Measurements from ENCODE around the gene L3MBTL1. TPM values are rescaled to one million over a fixed set of nuclear protein-coding genes. Genes with fewer than 3 reads are reported as not detected.
"Not testable (repeated sequence)": the region's sequence is repeated elsewhere in the genome, so short reads cannot be mapped to it uniquely, and the experiment has no call there.

The L3MBTL1 gene
- polyA plus RNA-seq (ENCODE audit: insufficient read length): 9.9 TPM

GRCh38 chr20:43507150-43508080, at the start of gene L3MBTL1:
L3MBTL1 (plus strand) TSS chr20:43507697; CDS start chr20:43513504, 5,807 bp downstream.
- peak; percentile 30 for DNase-seq

GRCh38 chr20:43458422-43458924, 49.0 kb upstream of the L3MBTL1 start:
- DNase-seq: no peak

GRCh38 chr20:43459022-43459942, 48.2 kb upstream of the L3MBTL1 start:
- DNase-seq: no peak

- no peak for DNase-seq
Measured at GRCh38 chr20:43460172-43460829, 47.2 kb upstream of the L3MBTL1 start.

- DNase-seq: no peak
Measured at GRCh38 chr20:43460830-43461200, 46.7 kb upstream of the L3MBTL1 start.

- DNase-seq: no peak
Measured at GRCh38 chr20:43461894-43462659, 45.4 kb upstream of the L3MBTL1 start.

GRCh38 chr20:43462660-43463526, 44.6 kb upstream of the L3MBTL1 start:
- DNase-seq: no peak

- DNase-seq: no peak
Measured at GRCh38 chr20:43463527-43464218, 43.8 kb upstream of the L3MBTL1 start.

- DNase-seq: no peak
Measured at GRCh38 chr20:43464219-43464790, 43.2 kb upstream of the L3MBTL1 start.

- DNase-seq: no peak
Measured at GRCh38 chr20:43465625-43465943, 41.9 kb upstream of the L3MBTL1 start.

- no peak for DNase-seq
Measured at GRCh38 chr20:43467589-43467988, 39.9 kb upstream of the L3MBTL1 start.

GRCh38 chr20:43472671-43473380, 34.7 kb upstream of the L3MBTL1 start:
- no peak for DNase-seq

GRCh38 chr20:43473381-43473704, 34.2 kb upstream of the L3MBTL1 start:
- no peak for DNase-seq

GRCh38 chr20:43477193-43477592, 30.3 kb upstream of the L3MBTL1 start:
- DNase-seq: no peak

- no peak for DNase-seq
Measured at GRCh38 chr20:43477619-43478018, 29.9 kb upstream of the L3MBTL1 start.

- no peak for DNase-seq
Measured at GRCh38 chr20:43490038-43490437, 17.5 kb upstream of the L3MBTL1 start.

GRCh38 chr20:43492101-43492500, 15.4 kb upstream of the L3MBTL1 start:
- no peak for DNase-seq

- DNase-seq: no peak
Measured at GRCh38 chr20:43495388-43495787, 12.1 kb upstream of the L3MBTL1 start.

GRCh38 chr20:43502021-43502420, 5.5 kb upstream of the L3MBTL1 start:
- not testable (repeated sequence) for DNase-seq

All from hindlimb muscle (tissue), 1 donor.